ENCODE data around the gene CCDC146. TPM values are rescaled to one million over a fixed set of nuclear protein-coding genes. Genes with fewer than 3 reads are reported as not detected.

CCDC146 gene
- total and polyA plus RNA-seq, 2 of the 13 experiments (the other 11 are each of a cell fraction or from before 2014, with no cell fraction given), result 2.4 to 4.1 TPM

GRCh38 chr7:77313085-77313484 lies 190.7 kb downstream of the CCDC146 start:
- 94% methylated on average over 2 of the region's 2 CpGs for WGBS (ENCODE audit: low lambda C conversion rate)
- Histone ChIP-seq H3K4me2 (ENCODE audit: low read depth, low read length) (no peak overlapping the region), H3K36me3 (replicated peaks in 1 of 2; ENCODE audit: control insufficient read depth in 1 of 2, insufficient read depth in 2 of 2, low read length in 2 of 2) (peaks cover 21 to 61% of the 10 kb centered on the region in 2 experiments), H3K27ac (ENCODE audit: extremely low read length, insufficient read depth, low read length) (no peak overlapping the region), H3K79me2 (ENCODE audit: insufficient read depth, low read length) (no peaks in the 10 kb centered on the region), H3K9ac (ENCODE audit: insufficient read depth, low read depth, low read length) (no peak overlapping the region), H3K27me3 (ENCODE audit: control insufficient read depth in 1 of 2, insufficient read depth in 2 of 2, low read length in 2 of 2) (no peaks in the 10 kb centered on the region), H3K4me1 (ENCODE audit: insufficient read depth, low read length) (peaks cover 11% of the 10 kb centered on the region), H2AFZ (ENCODE audit: low read length) (no peak overlapping the region), H3K9me3 (ENCODE audit: low read length) (no peaks in the 10 kb centered on the region), H3K4me3 (replicated peaks in 1 of 3; ENCODE audit: insufficient read depth in 1 of 3, low read depth in 2 of 3, low read length in 3 of 3) (no peak overlapping the region), H4K20me1 (ENCODE audit: insufficient read depth, low read length) (no peaks in the 10 kb centered on the region)
- ChIA-PET POLR2A (no interaction called here), CTCF (ENCODE audit: low intra/inter-chr PET ratio, low total read pairs) (no interaction called here)
- no peak for DNase-seq (ENCODE audit: low spot score)
- no TSS peak for BruUV-seq (replicated peaks)
- in situ Hi-C loops (cut with HindIII; ENCODE audit: extremely low pct_ligation_motif_present, low pct_unique_long_range_greater_than_20kb), result no loop called here
- ATAC-seq, result no peak
- TF ChIP-seq HHEX (CRISPR knock-in tag; IDR thresholded peaks at IDR 0.05) (no peak), ZNF839 (CRISPR knock-in tag; IDR thresholded peaks at IDR 0.05; ENCODE audit: borderline replicate concordance) (no peak), ZNF746 (CRISPR knock-in tag; IDR thresholded peaks at IDR 0.05) (no peak), ZNF747 (CRISPR knock-in tag; IDR thresholded peaks at IDR 0.05; ENCODE audit: borderline replicate concordance) (no peak), CCAR2 (optimal IDR thresholded peaks at IDR 0.05; ENCODE audit: low read depth, low read length) (no peak), AHR (CRISPR knock-in tag; IDR thresholded peaks at IDR 0.05) (no peak)
- no peak for FAIRE-seq
- intact Hi-C loops (cut with micrococcal nuclease; ENCODE audit: unreplicated experiment), result no loop called here

- Histone ChIP-seq H4K20me1 (ENCODE audit: insufficient read depth, low read length) (no peaks in the 10 kb centered on the region), H3K4me2 (ENCODE audit: low read depth, low read length) (no peak overlapping the region), H2AFZ (ENCODE audit: low read length) (no peak overlapping the region), H3K4me1 (ENCODE audit: insufficient read depth, low read length) (peaks cover 11% of the 10 kb centered on the region), H3K9me3 (ENCODE audit: low read length) (no peaks in the 10 kb centered on the region), H3K4me3 (replicated peaks in 1 of 3; ENCODE audit: insufficient read depth in 1 of 3, low read depth in 2 of 3, low read length in 3 of 3) (no peak overlapping the region), H3K27ac (ENCODE audit: extremely low read length, insufficient read depth, low read length) (no peak overlapping the region), H3K79me2 (ENCODE audit: insufficient read depth, low read length) (no peaks in the 10 kb centered on the region), H3K36me3 (replicated peaks in 1 of 2; ENCODE audit: control insufficient read depth in 1 of 2, insufficient read depth in 2 of 2, low read length in 2 of 2) (peaks cover 20 to 58% of the 10 kb centered on the region in 2 experiments), H3K27me3 (ENCODE audit: control insufficient read depth in 1 of 2, insufficient read depth in 2 of 2, low read length in 2 of 2) (no peaks in the 10 kb centered on the region), H3K9ac (ENCODE audit: insufficient read depth, low read depth, low read length) (no peak overlapping the region)
- DNase-seq (ENCODE audit: low spot score), result no peak
- TF ChIP-seq ZNF335 (CRISPR knock-in tag; IDR thresholded peaks at IDR 0.05) (no peak), ZSCAN20 (CRISPR knock-in tag; IDR thresholded peaks at IDR 0.05; ENCODE audit: borderline replicate concordance) (no peak), ZNF710 (CRISPR knock-in tag; IDR thresholded peaks at IDR 0.05; ENCODE audit: borderline replicate concordance) (no peak), ZNF253 (CRISPR knock-in tag; IDR thresholded peaks at IDR 0.05; ENCODE audit: borderline replicate concordance) (no peak), ZFP36L2 (CRISPR knock-in tag; IDR thresholded peaks at IDR 0.05) (no peak), AGO2 (optimal IDR thresholded peaks at IDR 0.05; ENCODE audit: low read depth, low read length) (no peak)
- ATAC-seq, result no peak
- intact Hi-C loops (cut with micrococcal nuclease; ENCODE audit: unreplicated experiment) (no loop called here), in situ Hi-C loops (cut with HindIII; ENCODE audit: extremely low pct_ligation_motif_present, low pct_unique_long_range_greater_than_20kb) (no loop called here)
- no peak for FAIRE-seq
- CTCF ChIA-PET (ENCODE audit: low intra/inter-chr PET ratio, low total read pairs), result no interaction called here
- POLR2A ChIA-PET, result no interaction called here
- no TSS peak for BruUV-seq (replicated peaks)
- 96% methylated on average over 5 of the region's 5 CpGs for WGBS (ENCODE audit: low lambda C conversion rate)
Measured at GRCh38 chr7:77313876-77314480, 191.6 kb downstream of the CCDC146 start.
